Effector CD4-positive, alpha-beta T cell (primary cell): ENCODE measurements around the gene CLIC4.
"Not testable (repeated sequence)": the region's sequence is repeated elsewhere in the genome, so short reads cannot be mapped to it uniquely, and the experiment has no call there.

ENCODE experiments used
- DNase-seq: peaks from one replicate; pipeline ENCODE4 v3.0.0-alpha.2; 2020
- total RNA-seq: gene quantifications from one replicate; lab custom pipeline; 2026; lab: John Stamatoyannopoulos, UW

Gene CLIC4
- total RNA-seq: 3.9 reads per million, percentile 15 among the genes with 10 or more reads in this experiment

DNA sequence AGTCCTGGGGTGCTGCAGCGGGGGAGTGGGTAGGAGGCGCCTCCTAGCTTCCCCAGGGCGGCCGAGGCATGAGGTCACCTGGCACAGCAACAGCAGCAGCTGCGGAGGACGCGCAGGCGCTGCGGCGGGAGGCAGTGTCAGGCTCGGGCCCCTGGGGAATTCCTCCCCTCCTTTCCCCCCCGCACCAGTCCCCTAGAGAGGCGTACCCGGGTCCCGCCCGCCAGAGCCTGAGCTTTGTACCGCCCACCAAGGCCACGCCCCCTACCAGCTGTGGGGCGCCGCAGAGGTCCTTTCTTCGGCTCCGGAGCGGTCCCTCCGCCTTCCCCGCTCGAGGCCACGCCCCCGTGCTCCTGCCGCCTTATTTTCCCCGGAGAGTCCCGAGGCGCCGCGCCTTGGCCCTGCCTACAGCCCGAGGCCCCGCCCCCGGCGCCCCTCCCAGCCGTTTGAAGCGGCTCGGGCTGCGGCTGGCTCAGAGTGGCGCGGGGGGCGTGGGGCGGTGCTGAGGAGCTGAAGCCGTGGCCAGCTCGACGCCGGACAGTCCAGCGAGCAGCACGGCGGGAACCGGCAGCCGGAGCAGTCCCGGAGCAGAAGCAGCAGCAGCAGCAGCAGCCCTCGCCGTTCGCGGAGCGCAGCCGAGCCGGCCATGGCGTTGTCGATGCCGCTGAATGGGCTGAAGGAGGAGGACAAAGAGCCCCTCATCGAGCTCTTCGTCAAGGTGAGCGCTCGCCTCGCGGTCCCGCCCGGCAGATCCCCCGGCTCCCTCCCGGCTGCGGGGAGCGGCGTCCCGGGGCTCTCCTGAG, at the start of gene CLIC4:
TSS of gene CLIC4 (plus strand) at position 537 of the 800 bp plus-strand sequence. CDS start at position 644, 107 bp downstream.
- DNase-seq: peak; percentile 99

DNA sequence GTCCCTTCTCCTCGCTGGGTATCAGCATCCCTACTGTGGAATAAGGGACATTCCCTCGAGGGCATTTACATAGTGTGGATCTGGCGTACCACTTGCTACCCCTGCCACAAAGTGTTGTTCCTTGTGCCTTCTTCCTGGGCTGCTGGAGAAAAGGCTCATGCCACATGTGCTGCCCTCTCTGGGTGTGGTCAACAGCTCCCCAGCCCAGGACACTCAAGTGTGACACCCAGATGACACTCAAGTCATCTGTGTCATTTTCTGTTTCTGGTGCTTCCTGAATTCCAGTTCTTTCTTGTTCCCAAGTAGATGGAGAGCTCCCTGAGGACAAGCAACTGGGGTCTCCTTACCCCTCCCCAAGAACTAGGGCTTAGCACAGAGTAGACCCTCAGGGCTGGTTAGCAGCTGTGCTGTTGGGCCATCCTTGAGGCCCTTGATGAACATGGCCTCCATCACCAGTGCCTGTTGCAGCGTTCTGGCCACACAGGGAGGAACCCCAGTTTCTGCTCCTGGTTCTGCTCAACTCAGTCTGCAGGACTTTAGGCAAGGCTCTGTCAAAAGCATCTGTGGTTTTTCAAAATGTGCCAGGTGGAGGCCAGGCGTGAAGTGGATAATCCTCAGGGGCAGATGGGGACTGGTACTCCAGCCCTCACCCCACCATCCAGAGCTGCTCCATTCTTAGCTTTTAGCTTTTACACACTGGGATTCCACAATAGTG, 49.0 kb upstream of the CLIC4 start:
- no peak for DNase-seq

DNA sequence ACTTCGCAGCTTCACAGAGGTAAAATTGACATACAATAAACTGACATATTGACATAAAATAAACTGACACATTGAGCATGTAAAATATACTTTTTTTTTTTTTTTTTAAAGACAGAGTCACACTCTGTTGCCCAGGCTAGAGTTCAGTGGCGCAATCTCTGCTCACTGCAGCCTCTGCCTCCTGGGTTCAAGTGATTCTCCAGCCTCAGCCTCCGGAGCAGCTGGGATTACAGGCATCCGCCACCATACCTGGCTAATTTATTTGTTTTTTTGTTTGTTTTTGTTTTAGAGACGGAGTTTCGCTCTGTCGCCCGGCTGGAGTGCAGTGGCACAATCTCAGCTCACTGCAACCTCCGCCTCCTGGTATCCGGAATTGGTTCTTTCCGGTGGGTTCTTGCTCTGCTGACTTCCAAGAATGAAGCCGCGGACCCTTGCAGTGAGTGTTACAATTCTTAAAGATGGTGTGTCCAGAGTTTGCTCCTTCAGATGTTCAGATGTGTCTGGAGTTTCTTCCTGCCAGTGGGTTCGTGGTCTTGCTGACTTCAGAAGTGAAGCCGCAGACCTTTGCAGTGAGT, 48.4 kb upstream of the CLIC4 start:
- DNase-seq: no peak

DNA sequence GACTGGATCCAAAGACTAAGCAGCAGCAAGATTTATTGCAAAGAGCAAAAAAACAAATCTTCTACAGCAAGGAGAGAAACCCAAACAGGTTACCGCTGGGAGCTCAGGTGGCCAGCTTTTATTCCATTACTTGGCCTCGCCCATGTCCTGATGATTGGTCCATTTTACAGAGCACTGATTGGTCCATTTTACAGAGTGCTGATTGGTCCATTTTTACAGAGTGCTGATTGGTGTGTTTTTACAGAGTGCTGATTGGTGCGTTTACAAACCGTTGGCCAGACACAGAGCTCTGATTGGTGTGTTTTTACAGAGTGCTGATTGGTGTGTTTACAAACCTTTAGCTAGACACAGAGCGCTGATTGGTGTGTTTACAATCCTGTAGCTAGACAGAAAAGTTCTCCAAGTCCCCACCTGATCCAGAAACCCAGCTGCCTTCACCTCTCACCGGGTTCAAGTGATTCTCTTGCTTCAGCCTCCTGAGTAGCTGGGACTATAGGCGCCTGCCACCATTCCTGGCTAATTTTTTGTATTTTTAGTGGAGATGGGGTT, 47.7 kb upstream of the CLIC4 start:
- not testable (repeated sequence) for DNase-seq

DNA sequence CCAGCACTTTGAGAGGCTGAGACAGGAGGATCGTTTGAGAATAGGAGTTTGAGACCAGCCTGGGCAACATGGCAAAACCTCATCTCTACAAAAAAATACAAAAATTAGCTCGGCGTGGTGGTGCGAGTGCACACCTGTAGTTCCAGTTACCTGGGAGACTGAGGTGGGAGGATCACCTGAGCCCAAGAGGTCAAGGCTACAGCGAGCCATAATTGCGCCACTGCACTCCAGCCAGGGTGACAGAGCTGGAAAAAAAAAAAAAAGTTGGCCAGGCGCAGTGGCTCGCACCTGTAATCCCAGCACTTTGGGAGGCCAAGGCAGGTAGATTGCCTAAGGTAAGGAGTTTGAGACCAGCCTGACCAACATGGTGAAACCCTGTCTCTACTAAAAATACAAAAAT, 46.9 kb upstream of the CLIC4 start:
- DNase-seq: not testable (repeated sequence)

DNA sequence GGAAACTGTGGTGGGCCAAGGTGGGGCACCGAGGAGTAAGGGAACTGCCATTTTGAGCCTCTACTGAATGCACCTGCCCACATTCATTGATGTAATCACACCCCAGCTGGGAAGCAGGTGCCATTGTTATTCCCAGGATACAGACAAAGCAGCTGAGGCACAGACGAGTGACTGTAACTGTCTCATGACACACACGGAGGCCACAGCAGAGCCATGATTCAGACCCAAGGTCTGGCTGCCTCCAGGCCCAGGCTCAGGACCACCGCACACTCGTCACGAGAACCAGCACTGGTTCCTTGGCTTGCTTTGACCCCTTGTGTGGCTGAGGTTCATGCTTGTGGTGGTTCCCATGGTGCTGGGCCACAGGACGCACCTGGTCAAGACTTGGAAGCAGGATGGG, 45.6 kb upstream of the CLIC4 start:
- no peak for DNase-seq

DNA sequence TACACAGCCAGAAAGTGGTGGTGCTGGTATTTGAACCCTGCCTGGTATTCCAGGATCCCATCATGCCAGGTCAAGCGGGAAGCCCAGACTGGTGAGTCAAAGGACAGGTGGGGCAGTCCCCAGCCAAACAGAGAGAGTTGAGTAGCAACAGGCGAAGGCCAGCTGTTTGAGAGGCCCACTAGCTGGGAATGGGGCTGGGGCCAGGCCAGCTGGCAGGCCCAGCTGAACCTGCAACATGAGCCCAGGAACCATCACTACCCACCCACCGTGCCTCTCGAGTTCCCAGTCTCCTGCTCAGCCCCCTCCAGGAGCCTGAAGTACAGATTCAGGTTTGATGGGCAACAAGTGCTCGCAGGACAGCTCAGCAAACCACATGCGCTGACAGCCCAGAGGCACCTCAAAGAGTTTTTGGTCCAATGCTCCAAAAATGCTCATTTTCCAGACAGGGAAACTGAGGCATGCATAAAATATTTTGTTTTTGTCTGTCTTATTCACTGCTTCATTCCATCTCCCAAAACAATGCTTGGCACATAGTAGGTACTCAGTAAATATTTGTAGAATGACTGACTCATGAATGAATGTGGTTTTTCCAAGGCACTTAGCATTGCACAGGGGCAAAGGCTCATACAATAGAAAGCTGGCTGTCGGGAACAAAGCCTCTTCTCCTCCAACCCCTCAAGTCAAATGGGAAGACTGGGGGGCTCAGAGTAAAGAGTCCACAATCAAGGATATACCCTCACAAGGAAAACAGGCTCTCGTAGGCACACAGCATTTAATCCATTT, 42.5 kb upstream of the CLIC4 start:
- no peak for DNase-seq

DNA sequence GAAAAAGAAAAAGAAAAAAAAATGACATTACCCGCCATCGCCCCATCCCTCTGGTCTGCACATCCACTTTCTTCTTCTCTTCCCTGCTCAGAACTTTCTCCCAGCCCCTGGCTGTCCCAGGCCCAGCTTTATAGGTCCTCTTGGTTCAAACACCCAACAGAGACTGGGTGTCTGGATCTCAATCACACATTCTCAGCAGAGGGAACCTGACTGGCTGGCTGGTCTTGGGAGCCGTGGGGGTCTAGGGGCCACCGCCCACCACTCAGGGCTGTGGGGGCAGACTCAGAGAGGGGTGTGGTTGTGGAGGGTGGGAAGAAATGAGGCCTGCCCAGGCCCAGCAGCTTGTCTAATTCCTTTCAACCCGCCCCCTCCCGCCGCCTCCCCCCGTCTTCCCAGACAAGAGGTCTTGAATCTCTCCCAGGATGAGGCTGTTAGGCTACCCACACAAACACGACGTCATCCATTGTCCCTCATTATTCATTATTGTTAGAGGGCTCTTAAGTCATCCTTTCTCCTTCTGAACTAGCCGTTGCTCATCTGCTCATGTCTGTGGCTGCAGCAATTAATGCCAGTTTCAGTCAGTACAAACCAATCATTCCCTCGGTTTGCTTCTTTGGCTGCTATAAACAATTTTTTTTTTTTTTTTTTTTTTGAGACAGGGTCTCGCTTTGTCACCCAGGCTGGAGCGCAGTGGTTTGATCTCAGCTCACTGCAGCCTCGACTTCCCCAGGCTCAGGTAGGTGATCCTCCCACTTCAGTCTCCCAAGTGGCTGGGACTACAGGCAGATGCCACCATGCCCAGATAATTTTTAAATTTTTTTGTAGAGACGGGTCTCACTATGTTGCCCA, 40.6 kb upstream of the CLIC4 start:
- no peak for DNase-seq

DNA sequence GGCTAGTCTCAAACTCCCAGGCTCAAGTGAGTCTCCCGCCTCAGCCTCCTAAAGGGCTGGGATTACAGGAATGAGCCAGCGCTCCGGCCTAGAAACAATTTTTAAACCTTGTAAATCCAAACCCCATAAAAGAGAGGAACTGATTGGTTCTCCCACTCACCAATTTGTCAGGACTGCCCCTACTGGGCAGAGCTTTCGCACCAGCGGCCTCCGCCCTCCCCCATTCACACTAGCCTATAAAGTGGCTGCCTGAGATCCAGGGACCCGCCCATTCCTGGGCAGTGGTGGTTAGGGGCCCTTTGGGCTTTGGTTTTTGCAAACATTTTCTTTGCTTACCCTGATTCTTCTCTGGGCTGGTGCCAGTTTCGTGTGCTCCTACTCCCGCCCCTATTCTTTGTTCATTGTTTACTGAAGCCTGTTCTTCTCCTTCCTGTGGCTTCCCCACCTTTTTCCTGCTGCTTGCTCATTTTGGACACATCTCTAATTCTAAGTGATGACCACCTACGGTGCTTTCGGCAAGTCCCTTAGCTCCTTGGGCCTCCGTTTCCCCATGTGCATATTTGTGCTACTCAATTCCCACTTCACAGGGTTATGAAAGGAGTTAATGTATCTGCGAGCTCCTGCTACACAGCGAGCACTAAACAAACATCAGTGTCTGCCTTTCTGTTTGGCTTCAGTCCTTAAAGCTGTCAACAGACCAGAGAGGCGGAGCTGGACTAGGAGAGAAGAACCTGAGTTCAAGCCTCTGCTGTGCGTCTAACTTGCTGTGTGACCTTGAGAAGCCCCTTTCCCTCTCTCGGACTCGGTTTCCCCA, 39.8 kb upstream of the CLIC4 start:
- DNase-seq: no peak

DNA sequence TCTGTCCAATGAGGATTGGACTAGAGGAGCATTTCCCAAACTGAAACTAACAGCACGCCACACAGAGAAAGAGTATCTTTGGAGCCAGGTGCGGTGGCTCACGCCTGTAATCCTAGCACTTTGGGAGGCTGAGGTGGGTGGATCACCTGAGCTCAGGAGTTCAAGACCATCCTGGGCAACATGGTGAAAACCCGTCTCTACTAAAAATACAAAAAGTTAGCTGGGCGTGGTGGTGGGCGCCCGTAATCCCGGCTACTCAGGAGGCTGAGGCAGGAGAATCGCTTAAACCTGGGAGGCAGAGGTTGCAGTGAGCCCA, 39.2 kb upstream of the CLIC4 start:
- DNase-seq: not testable (repeated sequence)

DNA sequence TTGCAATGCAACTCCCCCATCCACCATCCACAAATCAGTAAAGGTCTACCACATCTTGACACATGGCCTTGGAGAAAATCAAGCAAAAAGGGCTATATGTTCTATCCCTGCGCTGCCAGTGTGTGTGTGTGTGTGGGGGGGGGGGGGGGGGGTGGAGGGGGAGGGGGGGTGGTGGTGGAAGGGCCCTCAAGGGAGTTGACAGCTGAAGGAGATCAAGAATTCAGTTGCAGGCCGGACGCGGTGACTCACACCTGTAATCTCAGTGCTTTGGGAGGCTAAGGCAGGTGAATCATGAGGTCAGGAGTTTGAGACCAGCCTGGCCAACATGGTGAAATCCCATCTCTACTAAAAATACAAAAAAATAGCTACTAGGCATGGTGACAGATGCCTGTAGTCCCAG, 37.6 kb upstream of the CLIC4 start:
- DNase-seq: no peak

DNA sequence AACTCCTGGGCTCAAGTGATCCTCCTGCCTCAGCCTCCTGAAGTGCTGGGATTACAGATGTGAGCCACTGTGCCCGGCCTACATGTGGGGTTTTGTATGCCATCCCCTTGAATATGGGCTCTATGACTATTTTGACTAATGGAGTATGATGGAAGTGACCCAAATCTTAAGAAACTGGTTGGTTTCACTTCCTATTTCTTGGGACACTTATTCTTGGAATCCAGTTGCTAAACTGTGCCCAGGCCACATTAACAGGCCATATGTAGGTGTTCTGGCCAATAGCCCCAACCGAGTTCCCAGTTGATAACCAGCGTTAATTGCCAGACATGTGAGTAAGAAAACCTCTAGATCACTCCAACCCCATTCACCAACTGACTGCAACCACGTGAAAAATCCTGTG, 36.3 kb upstream of the CLIC4 start:
- no peak for DNase-seq

DNA sequence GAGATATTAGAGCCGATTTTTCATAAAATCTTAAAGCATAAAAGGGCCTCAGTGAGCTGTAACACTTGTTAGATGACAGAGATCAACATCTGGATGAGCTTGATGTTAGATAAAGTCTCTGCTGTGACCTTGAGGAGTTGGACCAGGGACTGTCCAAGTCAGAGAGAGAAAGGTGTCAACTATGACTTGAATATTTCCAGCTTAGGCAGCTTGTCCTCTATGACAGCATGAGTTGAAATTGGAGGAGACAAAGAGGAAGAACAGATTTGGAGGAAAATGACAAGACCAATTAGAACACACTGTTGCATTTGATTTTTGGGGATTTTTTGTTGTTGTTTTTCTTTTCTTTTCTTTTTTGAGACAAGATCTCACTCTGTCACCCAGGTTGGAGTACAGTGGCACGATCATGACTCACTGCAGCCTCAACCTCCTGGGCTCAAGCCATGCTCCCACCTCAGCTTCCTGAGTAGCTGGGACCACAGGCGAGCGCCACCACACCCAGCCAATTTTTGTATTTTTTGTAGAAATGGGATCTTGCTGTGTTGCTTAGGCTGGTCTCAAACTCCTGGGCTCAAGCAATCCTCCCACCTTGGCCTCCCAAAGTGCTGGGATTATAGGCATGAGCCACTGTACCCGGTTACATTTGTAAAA, 35.3 kb upstream of the CLIC4 start:
- DNase-seq: no peak

DNA sequence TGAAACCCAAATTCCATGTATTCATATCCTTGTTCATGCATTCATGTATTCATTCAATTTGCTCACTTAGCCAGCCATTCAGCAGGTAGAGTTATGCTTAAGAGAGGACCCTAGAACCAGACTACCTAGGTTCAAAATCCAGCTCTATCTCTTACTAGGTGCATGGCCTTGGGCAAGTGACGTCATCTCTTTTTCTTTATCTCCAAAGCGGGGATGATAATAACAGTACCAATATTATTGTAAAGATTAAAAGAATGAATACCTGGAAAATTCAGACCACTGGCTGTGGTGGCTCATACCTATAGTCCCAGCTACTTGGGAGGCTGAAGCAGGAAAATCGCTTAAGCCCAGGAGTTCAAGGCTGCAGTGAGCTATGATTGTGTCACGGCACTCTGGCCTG, 33.9 kb upstream of the CLIC4 start:
- DNase-seq: no peak

DNA sequence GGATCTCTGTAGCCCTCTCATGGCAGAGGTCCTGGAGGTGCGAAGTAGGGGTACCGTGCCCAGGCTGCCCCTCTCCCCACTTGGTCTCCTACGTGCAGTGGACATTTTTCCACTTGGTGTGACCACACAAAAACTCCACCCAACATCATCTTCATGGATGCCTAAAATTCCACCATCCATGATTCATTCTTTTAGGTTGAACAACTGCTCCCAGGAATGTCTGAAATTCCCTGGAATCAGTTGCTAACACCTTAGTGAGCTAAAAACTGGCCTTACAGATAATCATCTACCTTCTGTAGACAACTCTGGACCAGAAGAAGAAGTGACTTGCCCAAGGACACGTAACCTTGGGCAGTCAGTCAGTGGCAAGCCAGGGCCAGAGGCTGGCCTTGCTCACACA, 32.1 kb upstream of the CLIC4 start:
- DNase-seq: no peak

DNA sequence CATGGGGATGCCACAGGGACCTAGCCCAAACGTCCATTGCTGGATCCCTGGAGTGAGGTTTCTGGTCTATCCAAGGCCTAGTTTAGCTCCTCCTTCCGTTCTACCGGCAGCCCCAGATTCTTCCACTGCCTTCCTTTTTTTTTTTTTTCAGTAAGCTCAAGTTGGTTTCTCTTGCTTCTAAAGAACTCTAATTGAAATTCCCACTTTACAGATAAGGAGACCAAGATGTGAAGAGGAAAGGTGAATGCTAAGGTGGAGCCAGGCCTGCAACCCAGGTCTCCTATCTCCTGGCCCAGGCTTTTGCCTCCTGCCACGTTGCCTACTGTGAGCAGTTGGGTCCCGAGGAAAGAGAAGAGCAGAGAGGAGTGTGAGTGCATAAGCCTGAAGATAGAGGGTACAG, 31.5 kb upstream of the CLIC4 start:
- no peak for DNase-seq

DNA sequence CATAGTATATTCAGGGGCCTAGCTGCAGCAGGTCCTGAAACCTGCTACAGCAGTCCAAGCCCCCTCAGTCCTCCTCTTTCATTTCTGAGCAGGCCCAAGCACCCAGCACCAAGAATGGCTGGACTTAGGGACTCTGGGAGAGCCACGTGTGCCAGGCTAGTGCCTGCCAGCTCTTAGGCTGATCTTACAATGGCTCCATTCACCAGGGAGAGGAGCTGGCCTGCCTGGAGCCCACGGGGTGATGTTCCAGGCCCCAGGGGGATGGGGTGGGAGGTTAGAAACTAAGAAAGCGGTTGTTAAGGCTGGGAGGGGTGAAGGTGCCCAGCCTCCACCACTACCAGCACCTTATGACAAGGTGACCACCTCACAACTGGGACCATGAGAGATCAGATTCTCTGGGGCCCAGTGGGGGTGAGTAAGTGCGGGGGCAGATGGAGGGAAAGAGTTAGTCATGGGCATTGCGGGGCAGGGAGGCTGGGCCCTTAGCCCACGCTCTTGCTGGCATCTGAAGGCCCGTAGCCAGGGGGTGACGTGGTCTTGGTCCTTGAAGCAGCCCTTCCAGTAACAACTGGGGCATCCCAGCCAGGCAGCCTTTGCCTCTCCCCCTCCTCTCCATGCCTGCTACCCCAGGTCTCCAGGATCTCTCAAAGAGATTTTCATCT, 30.3 kb upstream of the CLIC4 start:
- no peak for DNase-seq

DNA sequence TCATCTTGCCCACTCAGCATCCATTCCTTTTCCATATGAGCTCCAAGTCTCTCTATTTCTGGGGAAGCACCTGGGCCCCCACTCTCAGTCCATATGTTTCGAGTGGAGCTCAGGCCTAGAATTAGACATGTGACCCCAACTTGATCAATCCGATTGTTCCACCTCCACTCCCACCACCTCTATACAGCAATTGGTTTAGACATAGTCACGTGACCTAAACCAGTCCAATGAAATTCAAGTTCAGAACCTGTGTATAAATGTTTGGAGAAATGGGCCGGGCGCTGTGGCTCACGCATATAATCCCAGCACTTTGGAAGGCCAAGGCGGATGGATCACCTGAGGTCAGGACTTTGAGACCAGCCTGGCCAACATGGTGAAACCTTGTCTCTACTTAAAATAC, 29.6 kb upstream of the CLIC4 start:
- DNase-seq: no peak

DNA sequence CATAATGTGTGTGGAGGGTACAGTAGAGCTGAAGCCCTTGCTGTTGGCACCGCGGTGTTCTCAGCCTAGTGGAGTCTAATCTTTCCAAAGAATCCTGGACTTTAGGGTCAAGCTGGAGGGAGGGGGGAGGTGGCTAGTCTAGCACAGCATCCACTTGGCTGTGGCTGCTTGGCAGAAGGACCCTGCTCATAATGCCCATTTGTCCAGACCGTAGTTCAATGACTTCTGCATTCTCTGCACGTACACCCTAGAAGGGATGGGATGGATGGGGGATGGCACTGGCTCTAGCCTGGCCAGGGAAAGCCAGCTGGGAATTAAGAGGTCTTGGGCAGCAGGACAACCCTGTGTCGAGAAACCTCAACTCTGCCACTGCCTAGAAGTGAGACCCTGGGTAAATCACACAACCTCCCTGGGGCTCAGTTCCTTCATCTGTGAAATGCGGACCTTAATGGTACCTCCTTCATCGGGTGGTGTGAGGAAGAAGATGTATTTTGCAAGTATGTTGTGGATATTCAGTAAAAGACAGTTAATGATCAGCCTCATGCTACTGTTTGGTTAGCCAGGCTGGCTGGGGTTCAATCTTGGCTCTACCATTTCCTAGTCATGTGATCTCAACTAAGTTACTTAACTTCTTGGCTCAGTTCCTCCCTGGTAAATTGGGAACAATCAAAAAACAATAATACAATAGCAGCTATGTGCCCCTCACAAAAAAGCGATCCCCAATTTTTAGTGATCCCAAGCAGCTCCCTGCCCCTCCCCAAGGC, 27.2 kb upstream of the CLIC4 start:
- DNase-seq: no peak
